Adrenal gland (tissue), 5 donors: ENCODE measurements around the gene MYCBP2.

Experiments
- POLR2A ChIP-seq, 2 donors: fragments of 450-650 bp; IDR thresholded peaks; one replicate each; pipeline ENCODE4 v1.6.1; 2017; ENCODE audit warnings: antibody characterized with exemption in 2 of 2, mild to moderate bottlenecking in 2 of 2, moderate library complexity in 1 of 2
- TF ChIP-seq, protein P1 (sequence below), 6 experiments: fragments of 450-650 bp in 4 of 6; fragments of 200-600 bp in 2 of 6; sonication (generic) in 1 of 6; IDR thresholded peaks; 1 replicate in 5 of 6; 2 replicates in 1 of 6; pipeline versions ENCODE4 v1.5.1 to v1.8.0; 2016 to 2021; ENCODE audit warnings: antibody characterized with exemption in 6 of 6, mild to moderate bottlenecking in 2 of 6, moderate library complexity in 1 of 6
- donor health status: DM: no; HTN: no; CAD: no.

DNA sequence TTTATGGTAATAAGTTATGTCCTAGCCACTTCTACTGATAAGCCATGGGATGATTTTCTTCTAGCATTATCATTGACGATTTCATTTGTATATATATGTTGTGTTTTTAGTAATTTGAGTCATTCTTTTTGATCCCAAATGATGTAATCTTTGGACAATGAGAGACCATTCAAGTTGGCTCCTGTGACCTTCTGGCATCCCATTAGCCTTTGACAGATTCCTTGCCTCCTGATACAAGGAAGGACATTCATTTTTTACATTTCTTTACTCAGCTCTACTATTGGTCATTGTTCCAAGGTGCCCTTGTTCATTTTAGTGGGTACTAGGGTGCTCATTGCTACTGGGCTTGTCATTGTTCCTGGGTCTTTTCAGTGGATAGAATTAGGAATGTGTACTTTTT, 35.3 kb upstream of the MYCBP2 start:
- TF ChIP-seq POLR2A (IDR thresholded peaks at IDR 0.05): no peak
- TF ChIP-seq, protein P1, sequence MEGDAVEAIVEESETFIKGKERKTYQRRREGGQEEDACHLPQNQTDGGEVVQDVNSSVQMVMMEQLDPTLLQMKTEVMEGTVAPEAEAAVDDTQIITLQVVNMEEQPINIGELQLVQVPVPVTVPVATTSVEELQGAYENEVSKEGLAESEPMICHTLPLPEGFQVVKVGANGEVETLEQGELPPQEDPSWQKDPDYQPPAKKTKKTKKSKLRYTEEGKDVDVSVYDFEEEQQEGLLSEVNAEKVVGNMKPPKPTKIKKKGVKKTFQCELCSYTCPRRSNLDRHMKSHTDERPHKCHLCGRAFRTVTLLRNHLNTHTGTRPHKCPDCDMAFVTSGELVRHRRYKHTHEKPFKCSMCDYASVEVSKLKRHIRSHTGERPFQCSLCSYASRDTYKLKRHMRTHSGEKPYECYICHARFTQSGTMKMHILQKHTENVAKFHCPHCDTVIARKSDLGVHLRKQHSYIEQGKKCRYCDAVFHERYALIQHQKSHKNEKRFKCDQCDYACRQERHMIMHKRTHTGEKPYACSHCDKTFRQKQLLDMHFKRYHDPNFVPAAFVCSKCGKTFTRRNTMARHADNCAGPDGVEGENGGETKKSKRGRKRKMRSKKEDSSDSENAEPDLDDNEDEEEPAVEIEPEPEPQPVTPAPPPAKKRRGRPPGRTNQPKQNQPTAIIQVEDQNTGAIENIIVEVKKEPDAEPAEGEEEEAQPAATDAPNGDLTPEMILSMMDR (IDR thresholded peaks at IDR 0.05): no peak
